ENCODE data around the gene PIGS. TPM values are rescaled to one million over a fixed set of nuclear protein-coding genes. Genes with fewer than 3 reads are reported as not detected.

PIGS gene
- total and polyA plus RNA-seq, 2 of the 13 experiments (the other 11 are each of a cell fraction or from before 2014, with no cell fraction given), result 31.7 to 42.6 TPM

DNA sequence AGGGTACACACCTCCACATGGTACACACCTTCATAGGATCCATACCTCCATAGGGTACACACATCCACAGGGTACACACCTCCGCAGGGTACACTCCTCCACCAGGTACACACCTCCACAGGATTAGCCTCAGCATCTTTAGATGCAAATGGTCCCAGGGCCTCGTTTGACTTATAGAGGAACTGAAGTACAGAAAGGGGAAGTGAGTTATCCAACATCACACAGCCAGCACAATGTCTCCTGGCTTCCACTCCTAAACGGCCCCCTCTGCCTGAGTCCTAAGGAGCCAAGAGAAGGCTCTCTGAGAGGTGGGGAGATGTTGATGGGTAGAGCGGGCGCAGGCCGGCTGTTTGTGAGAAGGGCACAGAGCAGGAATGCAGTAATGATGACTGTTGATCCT, 53.2 kb downstream of the PIGS start (continued):
- no peak for TF ChIP-seq ADNP (CRISPR knock-in tag; IDR thresholded peaks at IDR 0.05)

DNA sequence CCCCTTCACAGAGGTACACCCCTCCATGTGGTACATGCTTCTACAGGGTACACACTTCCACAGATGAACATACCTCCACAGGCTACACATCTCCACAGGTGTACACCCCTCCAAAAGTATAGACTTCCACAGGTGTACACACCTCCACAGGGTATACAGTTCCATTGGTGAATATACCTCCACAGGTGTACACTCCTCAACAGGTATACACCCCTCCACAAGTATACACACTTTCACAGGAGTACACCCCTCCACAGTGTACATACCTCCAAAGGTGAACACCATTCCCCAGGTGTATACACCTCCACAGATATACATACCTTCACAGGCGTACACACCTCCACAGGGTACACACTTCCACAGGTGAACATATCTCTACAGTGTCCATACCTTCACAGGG, 55.8 kb downstream of the PIGS start:
- H3K4me1 ChIP-seq (ENCODE audit: insufficient read depth, low read length), result no peaks in the 10 kb centered on the region
- no peak overlapping the region for H3K27ac ChIP-seq (ENCODE audit: extremely low read length, insufficient read depth, low read length)
- intact Hi-C loops (cut with micrococcal nuclease; ENCODE audit: unreplicated experiment) (no loop called here), in situ Hi-C loops (cut with HindIII; ENCODE audit: extremely low pct_ligation_motif_present, low pct_unique_long_range_greater_than_20kb) (no loop called here)
- CTCF ChIA-PET (ENCODE audit: low intra/inter-chr PET ratio, low total read pairs), result no interaction called here
- no peak for ATAC-seq
- no peak overlapping the region for H3K9ac ChIP-seq (ENCODE audit: insufficient read depth, low read depth, low read length)
- FAIRE-seq, result no peak
- no peaks in the 10 kb centered on the region for H3K79me2 ChIP-seq (ENCODE audit: insufficient read depth, low read length)
- no peak for DNase-seq (ENCODE audit: low spot score)
- H3K27me3 ChIP-seq (ENCODE audit: control insufficient read depth in 1 of 2, insufficient read depth in 2 of 2, low read length in 2 of 2), result peaks cover 6 to 35% of the 10 kb centered on the region in 2 experiments
- TF ChIP-seq, protein P1, sequence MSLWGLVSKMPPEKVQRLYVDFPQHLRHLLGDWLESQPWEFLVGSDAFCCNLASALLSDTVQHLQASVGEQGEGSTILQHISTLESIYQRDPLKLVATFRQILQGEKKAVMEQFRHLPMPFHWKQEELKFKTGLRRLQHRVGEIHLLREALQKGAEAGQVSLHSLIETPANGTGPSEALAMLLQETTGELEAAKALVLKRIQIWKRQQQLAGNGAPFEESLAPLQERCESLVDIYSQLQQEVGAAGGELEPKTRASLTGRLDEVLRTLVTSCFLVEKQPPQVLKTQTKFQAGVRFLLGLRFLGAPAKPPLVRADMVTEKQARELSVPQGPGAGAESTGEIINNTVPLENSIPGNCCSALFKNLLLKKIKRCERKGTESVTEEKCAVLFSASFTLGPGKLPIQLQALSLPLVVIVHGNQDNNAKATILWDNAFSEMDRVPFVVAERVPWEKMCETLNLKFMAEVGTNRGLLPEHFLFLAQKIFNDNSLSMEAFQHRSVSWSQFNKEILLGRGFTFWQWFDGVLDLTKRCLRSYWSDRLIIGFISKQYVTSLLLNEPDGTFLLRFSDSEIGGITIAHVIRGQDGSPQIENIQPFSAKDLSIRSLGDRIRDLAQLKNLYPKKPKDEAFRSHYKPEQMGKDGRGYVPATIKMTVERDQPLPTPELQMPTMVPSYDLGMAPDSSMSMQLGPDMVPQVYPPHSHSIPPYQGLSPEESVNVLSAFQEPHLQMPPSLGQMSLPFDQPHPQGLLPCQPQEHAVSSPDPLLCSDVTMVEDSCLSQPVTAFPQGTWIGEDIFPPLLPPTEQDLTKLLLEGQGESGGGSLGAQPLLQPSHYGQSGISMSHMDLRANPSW (CRISPR knock-in tag; IDR thresholded peaks at IDR 0.05; ENCODE audit: borderline replicate concordance), result no peak
- TF ChIP-seq ZSCAN30 (CRISPR knock-in tag; IDR thresholded peaks at IDR 0.05), result no peak
- TF ChIP-seq XRCC5 (optimal IDR thresholded peaks at IDR 0.05; ENCODE audit: low read length), result no peak
- TF ChIP-seq REPIN1 (CRISPR knock-in tag; IDR thresholded peaks at IDR 0.05; ENCODE audit: borderline replicate concordance, low read depth), result no peak
- TF ChIP-seq ZNF556 (CRISPR knock-in tag; IDR thresholded peaks at IDR 0.05; ENCODE audit: borderline replicate concordance), result no peak
- no peak for TF ChIP-seq IKZF4 (CRISPR knock-in tag; IDR thresholded peaks at IDR 0.05; ENCODE audit: borderline replicate concordance, low read depth, not compliant biosample characterization)
- no peak for TF ChIP-seq MIER3 (CRISPR knock-in tag; IDR thresholded peaks at IDR 0.05; ENCODE audit: borderline replicate concordance)
- TF ChIP-seq SIN3A (IDR thresholded peaks at IDR 0.05; ENCODE audit: borderline replicate concordance, low read depth, low read length), result no peak
- TF ChIP-seq, protein P2, sequence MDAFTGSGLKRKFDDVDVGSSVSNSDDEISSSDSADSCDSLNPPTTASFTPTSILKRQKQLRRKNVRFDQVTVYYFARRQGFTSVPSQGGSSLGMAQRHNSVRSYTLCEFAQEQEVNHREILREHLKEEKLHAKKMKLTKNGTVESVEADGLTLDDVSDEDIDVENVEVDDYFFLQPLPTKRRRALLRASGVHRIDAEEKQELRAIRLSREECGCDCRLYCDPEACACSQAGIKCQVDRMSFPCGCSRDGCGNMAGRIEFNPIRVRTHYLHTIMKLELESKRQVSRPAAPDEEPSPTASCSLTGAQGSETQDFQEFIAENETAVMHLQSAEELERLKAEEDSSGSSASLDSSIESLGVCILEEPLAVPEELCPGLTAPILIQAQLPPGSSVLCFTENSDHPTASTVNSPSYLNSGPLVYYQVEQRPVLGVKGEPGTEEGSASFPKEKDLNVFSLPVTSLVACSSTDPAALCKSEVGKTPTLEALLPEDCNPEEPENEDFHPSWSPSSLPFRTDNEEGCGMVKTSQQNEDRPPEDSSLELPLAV (CRISPR knock-in tag; conservative IDR thresholded peaks at IDR 0.05; ENCODE audit: low read depth), result no peak
- no peaks in the 10 kb centered on the region for H3K9me3 ChIP-seq (ENCODE audit: low read length)
- POLR2A ChIA-PET, result no interaction called here
- 44% methylated on average over 1 of the region's 1 CpG for WGBS (ENCODE audit: low lambda C conversion rate)
- H3K4me2 ChIP-seq (ENCODE audit: low read depth, low read length), result no peak overlapping the region
- no peak overlapping the region for H3K4me3 ChIP-seq (replicated peaks in 1 of 3; ENCODE audit: insufficient read depth in 1 of 3, low read depth in 2 of 3, low read length in 3 of 3)
- H4K20me1 ChIP-seq (ENCODE audit: insufficient read depth, low read length), result no peaks in the 10 kb centered on the region
- no peaks in the 10 kb centered on the region for H3K36me3 ChIP-seq (replicated peaks in 1 of 2; ENCODE audit: control insufficient read depth in 1 of 2, insufficient read depth in 2 of 2, low read length in 2 of 2)
- BruUV-seq (replicated peaks), result no TSS peak
- no peak overlapping the region for H2AFZ ChIP-seq (ENCODE audit: low read length)
